Osteocyte (in vitro differentiated cells): ENCODE results near the gene SETD2. TPM values are rescaled to one million over a fixed set of nuclear protein-coding genes. Genes with fewer than 3 reads are reported as not detected.

Source experiments
- DNase-seq: peaks from one replicate; pipeline ENCODE4 v3.0.0; 2021; ENCODE audit warnings: mixed read lengths; ENCODE audit not compliant: unreplicated experiment; ENCODE audit errors: extremely low spot score
- H3K27ac Mint-ChIP-seq: one replicate; pipeline ENCODE4 v1.8.0; 2021; ENCODE audit warnings: mild to moderate bottlenecking, mixed read lengths; ENCODE audit not compliant: unreplicated experiment
- H3K27me3 Mint-ChIP-seq: one replicate; pipeline ENCODE4 v1.8.0; 2021; ENCODE audit warnings: mixed read lengths; ENCODE audit not compliant: unreplicated experiment
- H3K36me3 Mint-ChIP-seq: one replicate; pipeline ENCODE4 v1.8.0; 2021; ENCODE audit warnings: mixed read lengths; ENCODE audit not compliant: unreplicated experiment
- H3K4me1 Mint-ChIP-seq: one replicate; pipeline ENCODE4 v1.8.0; 2021; ENCODE audit warnings: mixed read lengths; ENCODE audit not compliant: unreplicated experiment
- H3K4me3 Mint-ChIP-seq: one replicate; pipeline ENCODE4 v1.8.0; 2021; ENCODE audit warnings: mild to moderate bottlenecking, moderate library complexity, mixed read lengths; ENCODE audit not compliant: unreplicated experiment
- H3K9me3 Mint-ChIP-seq: one replicate; pipeline ENCODE4 v1.8.0; 2021; ENCODE audit warnings: mixed read lengths; ENCODE audit not compliant: unreplicated experiment
- CTCF ChIP-seq: fragments of 200-600 bp; sonication (generic); IDR thresholded peaks from 2 replicates; pipeline ENCODE4 v1.5.0; 2021; ENCODE audit warnings: antibody characterized with exemption, mild to moderate bottlenecking, moderate library complexity
- total RNA-seq: library from RNA; stranded (reverse); gene quantifications from 2 replicates; pipeline ENCODE4 v1.2.1, GENCODE V29; 2021

SETD2 gene
- total RNA-seq, 1 donor from 2014 or later = 45.0 TPM

GRCh38 chr3:46981932-46982471 is 181.9 kb downstream of the SETD2 start:
- no peak for DNase-seq
- no peaks in the 10 kb centered on the region for H3K9me3 Mint-ChIP-seq
- no peak overlapping the region for H3K27ac Mint-ChIP-seq
- no peak overlapping the region for H3K4me3 Mint-ChIP-seq
- peaks cover 17% of the 10 kb centered on the region for H3K4me1 Mint-ChIP-seq
- no peaks in the 10 kb centered on the region for H3K36me3 Mint-ChIP-seq
- no peak for TF ChIP-seq CTCF
- no peaks in the 10 kb centered on the region for H3K27me3 Mint-ChIP-seq

- Mint-ChIP-seq H3K4me3 (peak overlapping the region; percentile 64), H3K27me3 (no peaks in the 10 kb centered on the region), H3K36me3 (no peaks in the 10 kb centered on the region), H3K4me1 (peaks cover 24% of the 10 kb centered on the region), H3K9me3 (no peaks in the 10 kb centered on the region), H3K27ac (no peak overlapping the region)
- TF ChIP-seq CTCF = no peak
- no peak for DNase-seq
These were observed 183.9 kb downstream of the SETD2 start for GRCh38 chr3:46979958-46980497.

- Mint-ChIP-seq H3K27me3 (no peaks in the 10 kb centered on the region), H3K9me3 (no peaks in the 10 kb centered on the region)
- TF ChIP-seq CTCF = no peak
These were observed 184.6 kb downstream of the SETD2 start, which contains the start of gene NBEAL2 for GRCh38 chr3:46978985-46979944. Gene NBEAL2, plus strand, starts transcription at chr3:46979666. Its CDS starts 196 bp downstream, at chr3:46979862.

GRCh38 chr3:46978381-46978780 is 185.5 kb downstream of the SETD2 start:
- peak overlapping the region; percentile 100 for H3K27ac Mint-ChIP-seq

More at GRCh38 chr3:46978985-46979944, 184.6 kb downstream of the SETD2 start, which contains the start of gene NBEAL2:
- DNase-seq = peak; percentile 95
- Mint-ChIP-seq H3K36me3 (peaks cover 5% of the 10 kb centered on the region), H3K27ac (peak within 1 kb of the TSS; percentile 72), H3K4me1 (peaks cover 32% of the 10 kb centered on the region), H3K4me3 (peak within 1 kb of the TSS; percentile 77)

More at GRCh38 chr3:46978381-46978780, 185.5 kb downstream of the SETD2 start:
- Mint-ChIP-seq H3K4me1 (peaks cover 38% of the 10 kb centered on the region), H3K27me3 (no peaks in the 10 kb centered on the region), H3K4me3 (peak overlapping the region; percentile 77), H3K36me3 (peaks cover 5% of the 10 kb centered on the region), H3K9me3 (no peaks in the 10 kb centered on the region)
- no peak for TF ChIP-seq CTCF
- no peak for DNase-seq
